ENCODE measurements around the gene PLIN4.

GRCh38 chr19:4533835-4534424 lies 15.6 kb upstream of the PLIN4 start:
- TF ChIP-seq CTCF (IDR thresholded peaks at IDR 0.05 in 8 of 11, conservative IDR thresholded peaks at IDR 0.05 in 3 of 11) (no peak), POLR2A (IDR thresholded peaks at IDR 0.05) (no peak), POLR2AphosphoS5 (IDR thresholded peaks at IDR 0.05) (no peak)
